ENCODE results near the gene SYTL5. TPM values are rescaled to one million over a fixed set of nuclear protein-coding genes. Genes with fewer than 3 reads are reported as not detected.

SYTL5 gene
- total and polyA plus RNA-seq, 10 donors, result 0.15 TPM; not detected in 9

DNA sequence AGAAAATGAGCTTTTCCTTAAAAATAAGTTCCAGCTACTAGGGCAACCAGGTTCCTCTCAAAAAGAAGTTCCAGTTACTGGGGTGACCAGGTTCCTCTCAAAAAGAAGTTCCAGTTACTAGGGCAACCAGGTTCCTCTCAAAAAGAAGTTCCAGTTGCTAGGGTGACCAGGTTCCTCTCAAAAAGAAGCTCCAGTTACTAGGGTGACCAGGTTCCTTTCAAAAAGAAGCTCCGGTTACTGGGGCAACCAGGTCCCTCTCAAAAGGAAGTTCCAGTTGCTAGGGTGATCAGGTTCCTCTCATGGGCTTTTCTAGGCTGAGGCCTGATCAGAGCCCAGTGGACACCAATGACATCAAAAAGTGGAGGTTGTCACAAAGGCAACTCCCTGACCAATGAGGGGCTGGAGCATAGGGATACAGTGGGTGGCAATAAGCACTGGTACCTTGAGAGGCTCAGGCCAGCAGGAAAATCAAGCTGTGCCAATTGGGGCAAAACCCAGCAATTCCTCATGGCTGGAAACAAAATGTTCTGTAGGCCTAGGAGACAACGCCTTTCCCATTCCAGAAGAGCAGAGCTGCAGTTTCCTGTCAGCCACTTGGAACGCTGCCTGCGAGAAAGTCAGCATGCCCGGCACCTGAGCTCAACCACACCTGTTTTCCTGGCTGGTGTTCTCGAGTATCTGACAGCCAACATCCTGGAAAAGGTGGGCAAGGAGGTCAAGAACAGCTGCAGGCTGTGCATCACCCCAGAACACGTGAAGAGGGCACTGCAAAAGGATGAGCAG, 12.3 kb upstream of the SYTL5 start:
- Histone ChIP-seq H3K4me3 (no peak overlapping the region), H3K36me3 (no peaks in the 10 kb centered on the region), H3K27ac (no peak overlapping the region), H3K4me1 (no peaks in the 10 kb centered on the region), H3K27me3 (replicated peaks in 1 of 7) (no peaks in the 10 kb centered on the region), H3K9me3 (no peaks in the 10 kb centered on the region)
- DNase-seq, result no peak
- TF ChIP-seq, protein P1, sequence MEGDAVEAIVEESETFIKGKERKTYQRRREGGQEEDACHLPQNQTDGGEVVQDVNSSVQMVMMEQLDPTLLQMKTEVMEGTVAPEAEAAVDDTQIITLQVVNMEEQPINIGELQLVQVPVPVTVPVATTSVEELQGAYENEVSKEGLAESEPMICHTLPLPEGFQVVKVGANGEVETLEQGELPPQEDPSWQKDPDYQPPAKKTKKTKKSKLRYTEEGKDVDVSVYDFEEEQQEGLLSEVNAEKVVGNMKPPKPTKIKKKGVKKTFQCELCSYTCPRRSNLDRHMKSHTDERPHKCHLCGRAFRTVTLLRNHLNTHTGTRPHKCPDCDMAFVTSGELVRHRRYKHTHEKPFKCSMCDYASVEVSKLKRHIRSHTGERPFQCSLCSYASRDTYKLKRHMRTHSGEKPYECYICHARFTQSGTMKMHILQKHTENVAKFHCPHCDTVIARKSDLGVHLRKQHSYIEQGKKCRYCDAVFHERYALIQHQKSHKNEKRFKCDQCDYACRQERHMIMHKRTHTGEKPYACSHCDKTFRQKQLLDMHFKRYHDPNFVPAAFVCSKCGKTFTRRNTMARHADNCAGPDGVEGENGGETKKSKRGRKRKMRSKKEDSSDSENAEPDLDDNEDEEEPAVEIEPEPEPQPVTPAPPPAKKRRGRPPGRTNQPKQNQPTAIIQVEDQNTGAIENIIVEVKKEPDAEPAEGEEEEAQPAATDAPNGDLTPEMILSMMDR (IDR thresholded peaks at IDR 0.05 in 8 of 11, conservative IDR thresholded peaks at IDR 0.05 in 3 of 11), result no peak
- TF ChIP-seq POLR2AphosphoS5 (IDR thresholded peaks at IDR 0.05) (no peak), POLR2A (IDR thresholded peaks at IDR 0.05) (no peak)
- intact Hi-C loops (cut with DNase I; ENCODE audit: low total_unique reads), result no loop called here
- 71 to 79% (median 72%) methylated on average over 3 to 7 of the region's 7 CpGs for WGBS, 5 donors

DNA sequence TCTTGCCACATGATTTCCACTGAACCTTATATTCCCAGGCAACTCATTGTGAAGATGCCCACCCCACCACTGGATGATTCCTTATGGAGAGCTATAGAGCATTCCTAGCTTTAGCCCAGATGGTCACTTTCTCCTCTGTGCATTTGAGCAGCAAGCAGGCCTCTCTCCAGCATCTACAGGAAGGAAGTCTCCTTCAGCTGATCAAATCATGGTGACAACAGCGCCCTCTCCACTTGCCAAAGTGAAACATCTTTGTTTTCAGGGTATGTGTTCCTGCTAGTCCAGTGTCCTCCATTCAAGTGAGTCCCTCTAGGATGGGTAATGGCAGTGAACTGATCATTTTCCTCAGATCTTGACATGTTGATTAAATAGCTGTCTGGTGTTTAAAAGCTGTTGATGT, 10.9 kb upstream of the SYTL5 start:
- H3K9me3 ChIP-seq, result no peaks in the 10 kb centered on the region
- no peaks in the 10 kb centered on the region for H3K36me3 ChIP-seq
- TF ChIP-seq POLR2A (IDR thresholded peaks at IDR 0.05), result no peak
- no peak for TF ChIP-seq POLR2AphosphoS5 (IDR thresholded peaks at IDR 0.05)
- TF ChIP-seq, protein P1 (IDR thresholded peaks at IDR 0.05 in 8 of 11, conservative IDR thresholded peaks at IDR 0.05 in 3 of 11), result no peak
- H3K27ac ChIP-seq, result no peak overlapping the region
- H3K4me3 ChIP-seq, result no peak overlapping the region
- intact Hi-C loops (cut with DNase I; ENCODE audit: low total_unique reads), result no loop called here
- no peaks in the 10 kb centered on the region for H3K27me3 ChIP-seq (replicated peaks in 1 of 7)
- no peaks in the 10 kb centered on the region for H3K4me1 ChIP-seq
- 53 to 89% (median 65%) methylated on average over 1 of the region's 1 CpG; no CpG with 5 or more reads in 1 of the 5 donors for WGBS, 5 donors
- DNase-seq, result no peak

DNA sequence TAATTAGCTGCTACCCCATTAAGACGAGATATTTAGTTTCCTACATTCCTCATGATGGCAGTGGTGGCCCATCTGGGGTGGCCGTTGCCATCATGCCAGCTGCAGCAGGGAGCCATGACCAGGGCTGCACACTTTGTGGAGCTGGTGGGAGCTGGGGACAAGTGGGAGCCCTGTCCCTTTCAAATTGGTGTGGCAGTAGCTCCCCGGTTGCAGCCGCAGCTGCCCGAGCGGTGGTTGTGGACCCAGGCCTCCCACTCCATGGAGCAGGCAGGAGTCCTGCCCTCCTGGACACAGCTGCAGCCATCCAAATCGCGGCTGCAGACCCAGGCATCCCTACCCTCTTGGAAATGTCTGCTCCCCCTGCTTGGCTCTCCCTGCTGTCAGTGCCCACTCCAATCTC, 9.3 kb upstream of the SYTL5 start:
- Histone ChIP-seq H3K4me1 (no peaks in the 10 kb centered on the region), H3K27ac (no peak overlapping the region), H3K9me3 (no peaks in the 10 kb centered on the region), H3K4me3 (no peak overlapping the region), H3K27me3 (replicated peaks in 1 of 7) (no peaks in the 10 kb centered on the region), H3K36me3 (no peaks in the 10 kb centered on the region)
- 79 to 98% (median 86%) methylated on average over 3 to 8 of the region's 8 CpGs for WGBS, 5 donors
- intact Hi-C loops (cut with DNase I; ENCODE audit: low total_unique reads), result no loop called here
- DNase-seq, result no peak
- TF ChIP-seq POLR2A (IDR thresholded peaks at IDR 0.05) (no peak), POLR2AphosphoS5 (IDR thresholded peaks at IDR 0.05) (no peak)
- TF ChIP-seq, protein P1 (IDR thresholded peaks at IDR 0.05 in 8 of 11, conservative IDR thresholded peaks at IDR 0.05 in 3 of 11), result no peak

DNA sequence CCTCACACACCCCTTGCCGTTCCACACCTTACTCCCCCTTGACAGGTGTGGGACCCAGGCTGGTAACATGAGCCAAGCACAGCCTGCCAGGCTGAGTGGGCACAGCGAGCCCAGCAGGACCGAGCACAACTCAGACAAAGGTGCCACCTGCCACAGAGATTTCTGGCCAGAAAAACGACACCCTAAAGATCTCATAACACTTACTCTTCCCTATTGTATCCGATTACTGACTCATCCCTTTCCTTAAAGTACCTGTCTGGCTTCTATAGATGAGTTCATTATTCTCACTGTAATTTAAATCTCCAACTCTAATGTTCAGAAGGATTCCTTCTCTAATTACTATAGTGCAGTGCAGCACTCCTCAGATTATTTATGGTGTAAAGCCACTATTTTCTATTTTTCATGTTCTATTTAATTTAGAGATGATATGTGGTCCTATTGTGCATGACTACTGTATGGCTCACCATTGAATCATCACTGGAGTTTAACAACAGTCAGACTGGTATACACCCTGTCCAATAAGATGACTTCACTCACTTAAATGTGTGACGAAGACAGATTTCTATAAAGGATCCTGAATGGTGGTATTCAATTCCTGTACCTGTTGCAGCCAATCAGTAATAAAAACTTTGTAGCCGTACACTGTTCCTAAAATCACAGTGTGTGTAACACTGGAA, 7.6 kb upstream of the SYTL5 start:
- H3K9me3 ChIP-seq, result no peaks in the 10 kb centered on the region
- intact Hi-C loops (cut with DNase I; ENCODE audit: low total_unique reads), result no loop called here
- H3K27ac ChIP-seq, result no peak overlapping the region
- TF ChIP-seq, protein P1 (IDR thresholded peaks at IDR 0.05 in 8 of 11, conservative IDR thresholded peaks at IDR 0.05 in 3 of 11), result no peak
- TF ChIP-seq POLR2AphosphoS5 (IDR thresholded peaks at IDR 0.05) (no peak), POLR2A (IDR thresholded peaks at IDR 0.05) (no peak)
- H3K4me3 ChIP-seq, result no peak overlapping the region
- H3K4me1 ChIP-seq, result no peaks in the 10 kb centered on the region
- no peaks in the 10 kb centered on the region for H3K27me3 ChIP-seq (replicated peaks in 1 of 7)
- no peak for DNase-seq
- no peaks in the 10 kb centered on the region for H3K36me3 ChIP-seq
- WGBS, 5 donors, result 47 to 88% (median 66%) methylated on average over 5 to 7 of the region's 7 CpGs
